Endometrial microvascular endothelial cells (primary cell): ENCODE results near the gene STPG3. TPM values are rescaled to one million over a fixed set of nuclear protein-coding genes. Genes with fewer than 3 reads are reported as not detected.

Experiments
- in situ Hi-C: cut with HindIII; loops from 2 replicates; pipeline ENCODE4 v1.10.0; 2017; ENCODE audit warnings: low sequenced_read_pairs, low pct_unique_long_range_greater_than_20kb; ENCODE audit errors: inconsistent ontology term
- total RNA-seq: library from RNA; depleted of rRNA; stranded (reverse); fragments of >200 nt; gene quantifications from one replicate; pipeline ENCODE4 v1.2.3, GENCODE V29; 2015; ENCODE audit errors: inconsistent ontology term

STPG3 gene
- total RNA-seq, 1 donor from 2014 or later = not detected

DNA sequence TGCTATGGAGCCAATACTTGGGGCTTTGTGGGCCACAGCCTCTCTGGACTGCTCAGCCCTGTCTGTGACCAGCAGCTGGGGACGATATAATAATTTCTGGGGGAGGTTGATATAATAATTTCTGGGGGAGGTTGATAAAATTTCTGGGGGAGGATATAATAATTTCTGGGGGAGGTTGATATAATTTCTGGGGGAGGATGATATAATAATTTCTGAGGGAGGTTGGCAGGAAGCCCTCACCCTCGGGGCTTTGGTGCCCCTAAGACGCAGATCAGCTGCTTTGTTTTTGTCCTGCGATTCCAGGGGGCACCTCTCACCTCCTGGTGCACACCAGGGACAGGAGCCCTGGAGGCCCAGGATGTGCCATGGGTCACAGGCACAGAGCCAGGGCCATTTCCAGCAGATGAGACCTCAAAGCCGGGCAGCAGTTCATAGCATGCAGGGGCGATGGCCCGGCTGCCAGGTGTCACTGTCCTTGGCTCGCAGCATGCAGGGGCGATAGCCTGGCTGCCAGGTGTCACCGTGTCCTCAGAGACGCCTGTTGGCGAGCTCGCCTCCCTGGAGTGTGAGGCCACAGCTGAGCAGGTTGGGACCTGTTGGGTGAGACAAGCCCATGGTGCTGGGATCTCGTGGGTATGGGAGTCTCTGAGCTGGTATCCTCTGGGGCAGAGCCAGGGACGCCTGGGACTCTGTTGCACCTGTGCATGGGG lies 22.7 kb downstream of the STPG3 start:
- in situ Hi-C loops = no loop called here

DNA sequence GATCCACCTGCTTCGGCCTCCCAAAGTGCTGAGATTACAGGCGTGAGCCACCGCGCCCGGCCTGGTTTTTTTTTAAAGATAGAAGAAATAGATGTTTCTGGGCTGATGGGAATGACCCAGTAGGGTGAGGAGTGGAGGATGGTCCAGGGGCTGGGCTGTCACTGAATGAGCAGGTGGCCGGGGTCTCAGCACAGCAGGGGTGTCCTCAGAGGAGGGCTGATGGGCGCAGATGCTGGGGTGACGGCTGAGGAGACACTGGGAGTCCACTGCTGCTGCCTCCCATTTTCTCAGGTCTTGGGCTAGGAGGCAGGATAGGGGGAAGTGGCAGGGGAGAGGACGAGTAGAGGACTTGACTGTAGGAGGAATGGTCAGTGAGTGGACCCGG lies 24.1 kb downstream of the STPG3 start:
- in situ Hi-C loops = no loop called here

DNA sequence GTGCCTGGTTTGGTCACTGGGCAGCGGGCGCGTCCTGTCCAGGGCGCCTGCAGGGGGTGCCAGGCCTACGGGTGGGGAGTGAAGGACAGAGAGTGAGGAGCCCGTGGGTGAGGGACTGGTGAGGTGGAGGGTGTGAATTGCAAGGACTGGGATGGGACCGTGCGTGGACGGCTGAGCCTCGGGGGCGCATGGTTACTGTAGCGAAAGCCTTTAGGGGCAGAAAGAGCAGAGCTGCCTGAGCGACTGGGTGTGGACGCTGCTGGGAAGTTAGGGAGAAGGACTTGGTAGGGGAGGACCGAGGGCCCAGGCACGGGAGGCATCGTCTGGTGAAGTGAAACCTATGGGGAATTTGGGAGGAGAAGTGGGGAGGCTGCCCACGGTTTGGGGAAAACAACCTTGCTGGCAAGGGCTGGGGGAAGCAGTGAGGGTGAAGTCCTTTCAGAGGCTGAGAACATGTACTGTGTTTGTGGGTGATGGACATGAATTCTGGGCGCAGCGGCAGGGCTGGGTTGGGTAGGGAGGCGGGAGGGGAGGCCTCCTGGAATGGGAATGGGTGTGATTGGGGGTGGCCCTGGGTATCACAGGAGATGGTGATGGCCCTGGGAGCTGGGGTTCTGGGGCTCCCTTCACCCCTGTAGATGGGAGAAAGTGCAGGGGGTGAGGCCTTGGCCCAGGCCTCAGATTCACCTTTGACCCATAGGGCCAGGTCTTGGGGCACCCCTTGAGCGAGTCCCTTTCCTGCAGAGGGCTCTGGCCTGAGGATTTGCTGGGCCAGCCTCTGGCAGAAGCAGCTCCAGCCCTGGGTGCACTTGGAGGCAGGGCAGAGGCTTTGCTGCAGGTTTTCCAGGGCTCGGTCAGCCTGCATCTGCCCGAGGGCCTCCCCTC lies 24.7 kb downstream of the STPG3 start:
- in situ Hi-C loops = no loop called here

DNA sequence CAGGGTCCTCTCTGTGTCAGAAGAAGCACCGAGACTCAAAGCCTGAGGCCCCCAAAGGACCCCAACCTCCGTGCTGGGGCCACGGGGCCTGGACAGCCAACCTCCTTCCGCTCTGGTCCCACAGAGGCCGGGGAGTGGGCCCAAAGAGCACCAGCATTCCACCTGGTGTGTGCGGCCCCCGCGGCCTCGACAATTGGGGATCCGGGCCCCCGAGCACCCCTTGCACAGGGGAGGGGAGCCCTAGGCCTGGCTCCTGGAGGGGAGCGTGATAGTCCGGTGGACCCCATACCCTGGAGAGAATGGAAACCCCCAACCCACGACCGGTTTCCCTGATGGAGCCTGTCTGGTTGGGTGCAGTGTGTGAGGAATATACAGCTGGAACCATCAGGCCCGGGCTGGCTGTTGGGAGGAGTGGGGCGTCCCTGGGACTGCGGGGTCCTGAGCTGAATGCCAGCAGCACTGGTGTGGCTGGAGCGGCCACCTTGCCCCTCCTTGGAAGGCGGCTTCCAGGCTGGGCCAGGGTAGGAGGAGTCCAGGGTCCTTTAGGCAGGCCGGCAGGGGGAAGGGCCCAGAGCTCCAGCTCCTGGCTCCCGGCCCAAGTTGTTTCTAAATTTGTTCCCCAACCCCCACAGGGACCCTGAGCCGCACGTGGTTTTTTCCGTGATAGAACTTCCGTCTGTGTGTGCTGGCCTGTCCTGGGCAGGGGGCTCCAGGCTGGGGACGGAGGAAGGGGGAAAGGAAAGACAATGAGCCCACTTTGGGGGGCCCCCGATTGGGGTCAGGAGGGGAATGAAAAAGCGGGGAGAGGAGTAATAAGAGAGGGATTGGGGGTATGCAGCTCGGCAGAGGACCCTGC lies 25.6 kb downstream of the STPG3 start:
- in situ Hi-C loops = no loop called here

DNA sequence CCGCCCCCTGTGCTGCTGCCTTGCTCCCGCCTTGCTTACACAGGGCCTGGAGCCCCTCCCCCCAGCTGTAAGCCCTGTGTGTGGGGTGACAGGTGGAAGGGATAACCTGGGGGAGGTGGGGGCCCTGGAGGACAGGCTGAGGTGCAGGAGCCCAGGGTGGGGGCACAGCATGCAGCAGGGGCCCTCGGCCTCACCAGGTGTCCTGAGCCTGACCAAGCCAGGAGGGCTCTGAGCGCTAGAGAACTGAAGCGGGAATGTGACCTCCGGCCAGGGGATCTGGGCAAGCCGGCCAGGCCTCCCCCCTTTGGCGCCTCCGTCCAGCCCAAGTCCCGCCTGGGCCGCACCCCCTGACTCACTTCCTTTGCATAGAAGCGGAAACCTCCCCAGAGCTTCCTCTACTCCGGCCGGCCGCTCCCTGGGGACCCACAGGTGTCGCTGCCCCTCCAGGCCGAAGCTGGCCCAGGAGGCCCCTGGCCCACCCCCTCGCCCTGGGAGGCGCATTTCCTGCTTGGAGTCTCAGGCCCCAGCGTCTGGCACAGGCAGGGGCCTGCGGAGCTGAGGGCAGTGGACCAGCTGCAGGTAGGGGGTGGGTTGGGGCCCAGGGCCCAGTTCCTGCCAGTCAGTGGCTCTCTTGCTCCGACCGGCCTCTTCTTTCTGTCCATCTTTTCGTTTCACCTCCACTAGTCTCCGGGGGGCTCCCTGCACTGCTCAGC lies 26.4 kb downstream of the STPG3 start, which contains the start of gene TOR4A:
Gene TOR4A, plus strand, starts transcription at position 398 of the 713 bp plus-strand sequence. CDS start 964 bp downstream, outside the sequence.
- in situ Hi-C loops = no loop called here

DNA sequence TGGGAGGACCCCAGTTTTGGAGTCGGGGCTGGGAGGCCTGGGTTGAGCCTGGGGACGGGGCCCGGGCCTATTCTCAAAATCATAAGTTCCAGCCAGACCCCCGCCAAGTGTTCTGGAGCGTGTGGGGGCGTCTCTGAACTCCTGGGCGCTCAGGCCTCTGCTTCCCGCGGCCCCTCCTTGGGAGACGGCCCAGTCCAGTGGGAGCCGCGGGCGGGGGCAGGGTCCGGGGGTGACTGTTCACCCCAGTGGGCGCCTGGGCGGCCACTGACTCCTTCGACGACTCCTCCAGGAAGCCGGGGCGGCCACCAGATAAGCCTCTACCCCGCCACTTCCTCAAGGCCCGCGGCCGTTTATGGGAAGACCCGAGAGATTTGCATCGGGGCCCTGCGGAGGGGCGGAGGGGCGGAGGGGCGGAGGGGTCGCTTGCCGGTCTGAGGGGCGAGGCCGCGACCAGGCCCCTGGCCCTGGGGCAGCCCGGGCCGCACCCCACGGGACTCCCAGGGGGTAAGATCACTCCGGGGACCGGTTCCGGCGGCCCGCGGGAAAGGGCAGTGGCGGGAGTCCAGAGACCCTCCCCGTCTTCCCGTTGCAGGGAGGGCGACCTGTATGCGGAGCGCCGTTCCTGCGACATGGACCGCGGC lies 27.1 kb downstream of the STPG3 start:
- in situ Hi-C loops = no loop called here

DNA sequence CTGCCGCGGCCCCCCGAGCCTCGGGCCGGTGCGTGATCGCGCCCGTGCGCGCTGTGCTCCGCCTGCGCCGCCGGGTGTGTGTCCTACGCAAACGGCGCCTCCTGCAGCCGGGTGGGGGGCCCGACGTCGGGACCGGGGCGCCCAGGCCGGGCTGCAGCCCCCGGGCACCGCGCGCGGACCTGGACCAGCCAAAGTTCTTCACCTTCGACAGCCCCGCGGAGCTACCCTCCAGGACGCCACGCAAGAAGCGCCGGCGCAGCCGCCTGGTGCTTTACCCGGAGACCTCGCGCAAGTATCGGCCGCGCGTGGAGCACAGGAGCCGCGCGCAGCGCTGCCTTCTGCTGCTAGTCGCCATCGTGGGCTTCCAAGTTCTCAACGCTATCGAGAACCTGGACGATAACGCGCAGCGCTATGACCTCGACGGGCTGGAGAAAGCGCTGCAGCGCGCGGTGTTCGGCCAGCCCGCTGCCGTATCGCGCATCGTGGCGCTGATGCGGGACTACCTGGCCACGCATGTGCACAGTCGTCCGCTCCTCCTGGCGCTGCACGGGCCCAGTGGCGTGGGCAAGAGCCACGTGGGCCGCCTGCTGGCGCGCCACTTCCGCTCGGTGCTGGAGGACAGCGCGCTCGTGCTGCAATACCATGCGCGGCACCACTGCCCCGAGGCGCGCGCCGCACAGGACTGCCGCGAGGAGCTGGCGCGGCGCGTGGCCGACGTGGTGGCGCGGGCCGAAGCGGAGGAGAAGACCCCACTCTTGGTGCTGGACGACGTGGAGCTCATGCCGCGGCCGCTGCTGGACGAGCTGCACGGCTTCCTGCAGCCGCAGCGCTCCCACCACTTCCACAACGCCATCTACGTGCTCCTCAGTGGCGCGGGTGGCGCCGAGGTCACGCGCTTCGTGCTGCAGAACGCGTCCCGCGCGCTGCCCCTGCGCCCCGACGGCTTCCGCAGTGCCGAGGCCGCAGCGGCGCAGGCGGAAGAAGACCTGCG lies 27.9 kb downstream of the STPG3 start:
- in situ Hi-C loops = no loop called here

DNA sequence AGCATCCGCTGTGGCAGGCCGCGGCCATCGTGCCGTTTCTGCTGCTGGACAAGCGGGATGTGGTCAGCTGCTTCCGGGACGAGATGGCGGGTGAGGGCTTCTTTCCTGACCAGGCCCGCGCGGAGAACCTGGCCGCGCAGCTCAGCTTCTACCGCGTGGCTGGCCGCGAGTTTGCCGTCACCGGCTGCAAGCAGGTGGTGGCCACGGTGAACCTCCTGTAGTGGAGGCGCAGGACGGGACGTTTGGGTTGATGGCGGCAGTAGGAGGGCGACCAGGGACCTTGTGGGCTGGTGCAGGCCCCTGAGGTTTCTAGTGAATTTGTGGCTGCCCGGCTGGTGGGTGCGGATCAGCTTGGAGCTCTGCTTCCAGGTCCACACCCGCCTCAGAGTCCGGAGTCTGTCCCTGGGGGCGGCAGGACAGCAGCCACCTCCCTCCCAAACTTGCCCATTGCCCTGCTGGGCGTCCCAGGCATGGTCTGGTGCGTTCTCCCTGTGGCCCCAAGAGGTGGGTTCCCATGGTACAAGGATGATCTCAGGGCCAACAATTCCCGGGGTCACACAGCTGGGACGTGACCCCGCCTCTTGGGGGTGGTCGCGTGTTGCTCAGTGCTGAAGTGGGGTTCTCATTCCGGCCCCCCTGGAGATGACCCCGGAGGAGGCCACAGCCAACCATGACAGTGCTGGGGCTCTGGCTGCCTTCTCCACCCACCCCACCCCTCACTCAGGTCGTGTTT lies 28.8 kb downstream of the STPG3 start:
- in situ Hi-C loops = no loop called here

DNA sequence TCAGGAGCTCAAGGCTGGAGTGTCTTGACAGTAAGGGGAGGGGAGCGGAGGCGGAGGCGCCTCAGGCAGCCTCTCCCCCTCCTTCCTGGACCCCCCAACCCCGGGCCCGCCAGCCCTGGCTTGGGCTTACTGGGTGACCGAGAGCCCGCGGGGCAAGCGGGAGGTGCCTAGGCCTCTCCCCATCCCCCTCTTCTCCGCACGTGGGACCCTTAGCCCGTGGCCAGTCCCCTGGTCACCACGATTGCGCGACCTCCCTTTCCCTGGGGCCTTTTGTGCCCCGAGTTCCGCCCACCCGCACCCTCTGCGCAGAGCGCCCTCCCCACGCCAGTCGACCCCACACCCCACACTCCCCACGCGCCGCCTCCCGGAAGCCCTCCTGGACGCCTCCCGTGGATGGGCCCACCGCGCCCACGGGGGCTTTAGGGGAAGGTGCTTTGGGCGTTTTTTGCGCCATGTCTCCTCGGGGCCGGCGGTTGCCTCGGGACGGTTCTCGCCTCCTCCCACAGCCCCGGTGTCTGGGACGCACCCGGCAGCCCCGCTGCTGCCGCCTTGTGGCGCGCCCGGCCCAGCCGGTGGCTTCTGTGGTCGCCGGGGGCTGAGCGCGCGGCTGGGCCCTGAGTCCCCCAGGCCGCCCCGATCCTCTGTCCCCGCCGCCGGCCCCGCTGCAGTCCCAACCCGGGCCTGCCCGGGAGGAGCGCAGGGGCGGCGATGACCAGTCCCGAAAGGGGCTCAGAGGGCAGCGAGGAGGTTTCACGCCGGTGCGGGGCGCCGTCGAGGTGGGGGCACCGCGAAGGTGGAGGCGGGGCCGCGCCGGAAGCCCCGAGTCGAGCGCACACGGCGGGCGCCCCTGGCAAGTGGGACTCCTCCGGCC lies 29.6 kb downstream of the STPG3 start:
- in situ Hi-C loops = no loop called here

DNA sequence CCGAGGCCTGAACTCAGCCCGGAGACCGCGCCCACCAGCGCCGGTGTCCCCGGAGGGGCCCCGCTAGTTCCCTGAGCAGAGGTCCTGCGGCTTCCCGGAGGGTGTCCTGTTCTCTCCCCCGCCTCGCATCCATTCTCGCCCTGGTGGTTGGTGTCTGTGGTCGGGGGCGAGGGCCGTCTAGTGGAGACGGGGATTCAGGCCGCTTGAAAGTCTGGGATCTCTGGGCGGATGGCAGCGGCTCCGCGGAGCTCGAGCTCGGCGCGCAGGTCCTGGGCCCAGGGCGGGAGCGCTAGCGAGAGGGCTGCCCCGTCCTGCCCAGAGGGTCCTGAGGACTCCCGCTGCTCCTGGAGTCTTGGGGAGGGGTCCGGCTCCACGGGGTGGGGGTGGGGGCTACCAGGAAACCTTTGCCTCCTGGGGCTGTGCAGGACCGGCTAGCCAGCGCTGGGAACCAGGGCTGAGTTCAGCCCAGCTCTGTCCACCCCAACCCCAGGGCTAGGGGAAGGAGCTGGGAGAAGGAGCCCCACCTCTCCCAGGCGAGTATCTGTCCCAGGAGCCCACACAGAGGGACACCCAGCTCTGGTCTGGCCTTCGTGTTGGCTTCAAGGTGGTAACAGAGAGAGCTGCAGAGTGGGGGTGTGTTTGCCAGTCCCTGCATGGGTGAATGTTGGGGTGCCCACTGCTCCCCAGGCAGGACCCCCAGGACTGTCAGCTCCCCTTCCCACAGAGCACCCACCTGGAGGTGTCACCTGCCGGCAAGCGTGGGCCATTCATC lies 30.4 kb downstream of the STPG3 start:
- in situ Hi-C loops = no loop called here

DNA sequence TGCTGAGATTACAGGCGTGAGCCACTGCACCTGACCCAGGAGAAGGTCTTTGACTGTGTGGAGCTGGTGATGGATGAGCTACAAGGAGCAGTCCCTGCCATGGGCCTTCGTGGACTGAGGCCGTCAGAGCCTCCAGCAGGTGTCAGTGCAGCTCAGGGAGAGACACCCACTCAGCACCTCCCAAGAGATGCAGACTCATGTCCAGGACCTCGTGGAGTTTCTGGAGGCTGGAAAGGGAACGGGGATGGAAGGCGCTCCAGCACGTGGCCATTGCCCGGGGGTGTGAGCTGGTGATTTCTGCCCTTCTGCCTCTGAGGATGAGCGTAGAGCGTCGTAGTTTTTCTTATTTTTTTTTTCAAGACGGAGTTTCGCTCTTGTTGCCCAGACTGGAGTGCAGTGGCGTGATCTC lies 35.9 kb downstream of the STPG3 start:
- in situ Hi-C loops = no loop called here

DNA sequence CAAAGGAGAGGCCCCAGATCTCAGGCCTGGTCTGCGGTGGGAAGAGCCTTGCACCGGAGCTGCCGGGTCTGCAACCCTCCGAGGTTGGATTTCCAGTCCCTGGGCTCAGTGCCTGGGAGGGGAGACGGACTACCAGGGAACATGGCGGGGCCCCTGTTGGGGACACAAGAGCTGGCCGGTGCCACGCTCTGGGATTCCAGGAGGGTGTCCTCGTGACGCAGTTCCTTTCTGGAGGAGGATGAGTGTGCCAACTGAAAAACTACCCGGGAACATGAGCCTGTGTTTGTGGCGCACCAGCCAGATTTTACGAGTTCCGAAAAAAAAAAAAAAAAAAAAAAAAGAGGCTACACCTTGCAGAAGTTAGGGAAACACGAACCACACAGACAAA lies 42.0 kb downstream of the STPG3 start:
- in situ Hi-C loops = no loop called here

DNA sequence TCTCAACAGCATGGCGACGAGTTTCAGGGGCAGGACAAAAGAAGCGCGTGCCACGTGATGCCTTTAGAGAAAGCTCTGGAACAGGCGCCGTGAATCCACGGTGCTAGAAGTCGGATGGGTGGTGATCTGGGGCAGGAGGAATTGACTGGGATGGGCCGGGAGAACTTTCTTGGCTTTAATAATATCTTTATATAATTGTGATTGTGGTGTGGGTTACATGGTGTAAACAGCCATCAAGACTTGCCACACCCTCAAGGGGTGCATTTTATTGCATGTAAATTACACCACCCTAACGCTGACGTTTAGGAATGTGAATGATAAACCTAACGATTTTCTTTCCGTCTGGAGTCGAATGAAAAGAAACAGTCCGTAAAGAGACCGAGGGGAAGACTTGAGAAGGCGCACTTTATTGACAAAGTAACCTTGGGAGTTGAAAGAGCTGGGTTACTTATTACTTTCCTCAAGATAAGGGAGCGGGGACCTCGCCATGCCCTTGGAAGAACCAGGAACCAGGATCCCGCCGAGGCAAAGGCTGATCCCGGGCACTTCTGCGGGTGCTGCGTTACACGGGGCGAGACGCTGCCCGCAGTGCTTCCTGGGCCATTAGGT lies 42.5 kb downstream of the STPG3 start:
- in situ Hi-C loops = no loop called here

DNA sequence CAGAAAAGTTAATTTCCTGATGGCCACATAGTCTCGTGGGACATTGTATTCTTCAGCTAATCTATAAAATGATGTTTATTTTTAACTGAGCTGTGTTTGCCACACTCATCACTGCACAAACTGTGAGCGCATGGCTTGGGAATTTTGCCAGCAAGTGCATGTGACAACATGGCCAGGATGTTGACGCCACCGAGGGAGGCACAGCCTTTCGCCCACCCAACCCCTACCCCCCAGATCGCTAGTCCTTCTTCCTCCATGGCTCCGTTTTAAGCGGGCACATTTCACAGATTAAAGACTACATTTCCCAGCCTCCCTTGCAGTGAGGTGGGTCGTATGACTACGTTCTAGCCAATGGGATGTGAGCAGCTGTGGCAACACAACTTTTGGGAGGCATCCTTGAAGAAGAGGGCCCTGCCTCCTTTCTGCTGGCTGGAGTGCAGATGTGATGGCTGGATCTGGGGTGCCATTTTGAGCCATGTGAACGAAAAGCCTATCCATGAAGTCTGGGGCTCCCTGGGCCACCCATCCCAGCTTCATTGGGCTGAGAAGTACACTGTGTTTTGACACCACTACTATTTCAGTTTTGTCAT lies 43.1 kb downstream of the STPG3 start:
- in situ Hi-C loops = no loop called here
